Naive thymus-derived CD4-positive, alpha-beta T cell (primary cell): Measurements from ENCODE around the gene HECTD3. TPM values are rescaled to one million over a fixed set of nuclear protein-coding genes. Genes with fewer than 3 reads are reported as not detected.

Experiments used
- ATAC-seq: fragments of 150-1000 bp; cut with Tn5 transposase; 2 replicates; pipeline ENCODE4 v1.10.0; 2021; ENCODE audit warnings: mild to moderate bottlenecking, moderate library complexity
- CTCF ChIA-PET: fragments of 350-600 bp; sonication (Branson Sonifier 250); formaldehyde crosslinking; loops from one replicate; lab custom pipeline; 2021; ENCODE audit warnings: antibody characterized with exemption; lab: Charles Lee
- POLR2A ChIA-PET: fragments of 350-600 bp; sonication (Branson Sonifier 250); formaldehyde crosslinking; loops from one replicate; lab custom pipeline; 2021; ENCODE audit warnings: antibody characterized with exemption, inconsistent platforms; lab: Charles Lee
- DNase-seq, 9 donors: peaks; one replicate each; pipeline versions ENCODE4 v3.0.0 to v3.0.0-alpha.2; 2020 to 2022; ENCODE audit warnings: mixed read lengths in 1 of 9
- H3K27ac ChIP-seq: one replicate; pipeline ENCODE4 v1.7.0; 2013; ENCODE audit warnings: mild to moderate bottlenecking, low read depth, low read length, moderate library complexity
- H3K27me3 ChIP-seq, 2 donors: one replicate each; pipeline ENCODE4 v1.7.0; 2013; ENCODE audit warnings: low read length in 2 of 2, mild to moderate bottlenecking in 2 of 2, moderate library complexity in 2 of 2; ENCODE audit not compliant: control insufficient read depth in 2 of 2, insufficient read depth in 2 of 2
- H3K36me3 ChIP-seq, 3 experiments: 1 replicate in 2 of 3; 2 replicates in 1 of 3; pipeline ENCODE4 v1.7.0; 2013; ENCODE audit warnings: low read length in 3 of 3, mild to moderate bottlenecking in 3 of 3, moderate library complexity in 1 of 3; ENCODE audit not compliant: insufficient read depth in 3 of 3, control insufficient read depth in 2 of 3
- H3K4me1 ChIP-seq, 2 donors: one replicate each; pipeline ENCODE4 v1.7.0; 2013; ENCODE audit warnings: low read length in 2 of 2, mild to moderate bottlenecking in 2 of 2, moderate library complexity in 1 of 2; ENCODE audit not compliant: control insufficient read depth in 2 of 2, insufficient read depth in 2 of 2
- H3K4me3 ChIP-seq: 2 replicates; pipeline ENCODE4 v1.7.0; 2013; ENCODE audit warnings: mild to moderate bottlenecking, low read length
- H3K9me3 ChIP-seq, 3 experiments: 1 replicate in 2 of 3; 2 replicates in 1 of 3; pipeline ENCODE4 v1.7.0; 2013; ENCODE audit warnings: low read length in 3 of 3; ENCODE audit not compliant: control insufficient read depth in 2 of 3
- H3K27ac Mint-ChIP-seq, 9 donors: one replicate each; pipeline ENCODE4 v1.8.0; 2020 to 2022; ENCODE audit warnings: mixed read lengths in 9 of 9, mild to moderate bottlenecking in 8 of 9, moderate library complexity in 5 of 9, inconsistent platforms in 2 of 9
- H3K27me3 Mint-ChIP-seq, 5 donors: one replicate each; pipeline ENCODE4 v1.8.0; 2021 to 2022; ENCODE audit warnings: mixed read lengths in 5 of 5, mild to moderate bottlenecking in 1 of 5
- H3K36me3 Mint-ChIP-seq, 5 donors: one replicate each; pipeline ENCODE4 v1.8.0; 2020 to 2022; ENCODE audit warnings: mixed read lengths in 5 of 5, mild to moderate bottlenecking in 3 of 5, inconsistent platforms in 1 of 5
- H3K4me1 Mint-ChIP-seq, 7 donors: one replicate each; pipeline ENCODE4 v1.8.0; 2020 to 2022; ENCODE audit warnings: mixed read lengths in 7 of 7, mild to moderate bottlenecking in 3 of 7, inconsistent platforms in 1 of 7
- H3K4me3 Mint-ChIP-seq, 10 donors: one replicate each; pipeline ENCODE4 v1.8.0; 2020 to 2022; ENCODE audit warnings: mild to moderate bottlenecking in 10 of 10, mixed read lengths in 10 of 10, moderate library complexity in 6 of 10, inconsistent platforms in 2 of 10
- H3K9me3 Mint-ChIP-seq, 11 donors: one replicate each; pipeline ENCODE4 v1.8.0; 2020 to 2022; ENCODE audit warnings: mixed read lengths in 11 of 11, mild to moderate bottlenecking in 4 of 11, inconsistent platforms in 1 of 11, moderate library complexity in 1 of 11
- intact Hi-C, 2 donors: fragments of 100-400 bp; cut with micrococcal nuclease; formaldehyde crosslinking; loops; one replicate each; pipeline ENCODE4 v1.15.1; 2023
- polyA plus RNA-seq, 2 donors: library from polyadenylated mRNA; unstranded; fragments of 300-500 nt; fragmentation: Illumina TruSeq; gene quantifications; one replicate each; pipeline ENCODE4 v1.2.3, GENCODE V29; 2021
- total RNA-seq, 6 experiments: library from RNA in 5 of 6; stranded (reverse) in 5 of 6; gene quantifications; 1 replicate in 5 of 6; 2 replicates in 1 of 6; pipeline ENCODE4 v1.2.3 and lab custom pipeline; 2021 to 2026

HECTD3 gene
- total and polyA plus RNA-seq, 7 experiments from 2014 or later: 12.2 to 53.7 (median 39.5) TPM

DNA sequence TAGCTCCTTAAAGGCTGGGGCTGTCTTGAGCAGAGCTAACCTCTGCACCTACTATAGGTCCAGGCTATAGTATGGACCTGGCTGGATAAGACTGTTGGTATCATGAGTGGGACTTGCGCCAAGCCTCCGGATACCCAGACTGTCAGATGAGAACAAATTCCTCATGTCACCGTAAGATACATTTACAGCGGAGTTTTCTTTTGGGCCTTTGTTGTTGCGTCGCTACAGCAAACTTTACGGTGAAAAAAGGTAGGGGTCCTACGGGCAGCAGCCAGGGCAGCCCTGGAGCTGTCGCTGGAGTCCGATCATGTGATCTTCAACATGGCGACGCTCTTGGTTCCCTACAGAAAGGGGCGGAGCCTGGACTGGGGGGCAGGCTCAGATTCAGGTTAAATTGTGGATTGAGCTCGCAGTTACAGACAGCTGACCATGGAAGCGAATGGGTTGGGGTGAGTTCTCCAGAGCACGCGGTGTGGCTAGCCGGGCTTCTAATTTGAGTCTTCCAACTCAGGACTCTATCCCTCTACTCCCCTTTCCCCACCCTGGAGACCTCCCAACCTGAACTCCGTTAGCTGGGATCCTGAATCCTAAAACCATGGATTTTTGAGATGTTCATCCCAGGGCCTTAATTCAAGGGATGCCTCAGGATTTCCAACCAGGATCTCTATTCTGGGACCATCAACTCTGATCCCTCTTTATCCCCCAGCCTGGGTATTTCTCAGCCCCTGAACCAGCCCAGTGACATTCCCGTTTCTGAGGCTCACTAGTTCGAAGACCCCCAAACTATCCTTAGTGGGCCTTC, 914 bp upstream of the HECTD3 start, which contains the start of gene UROD:
UROD (plus strand) TSS at position 418 of the 802 bp plus-strand sequence; CDS start at position 430, 12 bp downstream.
- H3K4me1 Mint-ChIP-seq: peaks cover 29 to 64% (median 57%) of the 10 kb centered on the region in 7 donors
- peaks cover 28 to 30% of the 10 kb centered on the region in 2 donors for H3K4me1 ChIP-seq
- ChIA-PET CTCF (interaction anchor here (0.7 to 12.9 kb wide), 13 partner anchors 21 to 558 kb away, joined by 3 to 255 read pairs (median 5); partner anchors contain the start of genes EIF2B3, MUTYH, PLK3 and RNU5D-1), POLR2A (interaction anchor here (0.6 to 7.7 kb wide), 29 partner anchors 9 to 571 kb away, joined by 3 to 126 read pairs (median 9); partner anchors contain the start of genes AKR1A1, BEST4, BTBD19 and CCDC163)
- H3K27ac Mint-ChIP-seq: peak within 1 kb of the TSS; percentile 89 to 98 (median 94)
- H3K9me3 Mint-ChIP-seq: no peaks in the 10 kb centered on the region
- H3K4me3 Mint-ChIP-seq: peak within 1 kb of the TSS; percentile 90 to 100 (median 93)
- H3K4me3 ChIP-seq: peak within 1 kb of the TSS; percentile 65
- peak; percentile 93 for ATAC-seq
- no peaks in the 10 kb centered on the region for H3K27me3 Mint-ChIP-seq
- H3K36me3 ChIP-seq: peaks cover 9 to 34% (median 11%) of the 10 kb centered on the region in 3 experiments
- H3K27ac ChIP-seq: peak within 1 kb of the TSS; percentile 81
- intact Hi-C loops: loop anchor here (1.0 to 10.0 kb wide), 19 partner anchors 26 to 675 kb away; partner anchors contain the start of genes EIF2B3 (in 2 of the 2), MUTYH (in 2 of the 2), RNU5D-1 (in 2 of the 2) and RPS8 (in 2 of the 2)
- no peaks in the 10 kb centered on the region for H3K9me3 ChIP-seq
- H3K36me3 Mint-ChIP-seq: peaks cover 4 to 28% (median 13%) of the 10 kb centered on the region in 5 donors
- peak; percentile 61 to 94 (median 89) for DNase-seq
- no peaks in the 10 kb centered on the region for H3K27me3 ChIP-seq

DNA sequence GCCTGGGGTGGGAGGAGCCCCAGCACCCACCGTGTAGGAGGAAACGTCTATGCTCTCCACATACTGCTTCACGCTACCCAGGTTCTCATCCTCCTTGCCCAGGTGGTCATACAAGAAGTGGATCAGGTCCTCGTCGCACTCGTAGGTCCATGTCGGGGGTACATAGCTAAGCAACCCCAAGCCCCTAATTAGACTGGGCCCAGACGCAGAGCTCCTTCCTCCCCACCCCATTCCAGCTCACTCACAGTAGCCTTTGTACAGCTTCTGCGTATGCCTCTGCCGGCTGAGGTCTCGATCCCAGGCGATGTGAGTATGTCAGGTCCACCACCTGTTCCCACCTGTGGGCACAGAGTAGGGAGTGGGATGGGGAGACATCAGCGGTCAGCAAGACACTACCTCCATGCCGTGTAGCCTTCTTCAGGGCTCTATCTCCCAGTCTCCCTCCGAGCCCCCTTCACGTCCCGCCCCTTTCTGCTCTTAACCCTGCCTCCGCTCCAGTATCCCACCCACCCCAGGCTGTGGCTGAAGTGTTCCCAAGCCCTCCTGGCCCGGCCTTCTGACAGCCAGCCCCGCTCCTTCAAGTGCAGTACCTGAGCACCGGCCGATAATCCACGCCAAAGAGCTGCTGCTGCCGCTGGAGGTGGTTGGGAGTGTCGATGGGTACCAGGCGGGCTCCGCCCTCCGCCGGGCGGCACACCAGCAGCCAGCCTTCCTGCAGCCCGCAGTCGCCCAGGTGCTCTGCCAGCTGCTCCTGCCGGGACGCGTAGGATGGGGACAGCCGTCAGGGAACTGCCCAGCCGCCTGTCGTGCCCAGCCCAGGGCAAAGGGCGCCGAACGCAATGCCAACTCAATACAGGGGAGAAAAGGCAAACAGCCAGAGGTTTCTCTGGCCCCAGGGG, 919 bp downstream of the HECTD3 start:
- Histone ChIP-seq H3K9me3 (no peaks in the 10 kb centered on the region), H3K36me3 (peaks cover 11 to 49% (median 19%) of the 10 kb centered on the region in 3 experiments), H3K27ac (peak overlapping the region; percentile 81), H3K27me3 (no peaks in the 10 kb centered on the region), H3K4me1 (peaks cover 28 to 30% of the 10 kb centered on the region in 2 donors), H3K4me3 (peak overlapping the region; percentile 65)
- DNase-seq (peak in 7 of 9 donors; percentile 24 to 45 (median 28)), ATAC-seq (no peak)
- ChIA-PET POLR2A (interaction anchor here (0.5 to 7.7 kb wide), 30 partner anchors 8 to 541 kb away, joined by 3 to 126 read pairs (median 8); partner anchors contain the start of genes BEST4, BTBD19, CCDC163 and DYNLT4), CTCF (interaction anchor here (0.6 to 12.9 kb wide), 11 partner anchors 19 to 483 kb away, joined by 3 to 255 read pairs (median 4); partner anchors contain the start of genes EIF2B3, MUTYH, RPS8 and TESK2)
- Mint-ChIP-seq H3K27me3 (no peaks in the 10 kb centered on the region), H3K4me3 (peak overlapping the region; percentile 84 to 97 (median 90)), H3K36me3 (peaks cover 7 to 30% (median 18%) of the 10 kb centered on the region in 5 donors), H3K27ac (peak overlapping the region; percentile 42 to 84 (median 72)), H3K9me3 (no peaks in the 10 kb centered on the region), H3K4me1 (peaks cover 29 to 64% (median 57%) of the 10 kb centered on the region in 7 donors)
- intact Hi-C loops: loop anchor here (5.0 to 10.0 kb wide), 3 partner anchors 173 to 195 kb away; partner anchors contain the start of gene ZSWIM5 (in 1 of the 2)

DNA sequence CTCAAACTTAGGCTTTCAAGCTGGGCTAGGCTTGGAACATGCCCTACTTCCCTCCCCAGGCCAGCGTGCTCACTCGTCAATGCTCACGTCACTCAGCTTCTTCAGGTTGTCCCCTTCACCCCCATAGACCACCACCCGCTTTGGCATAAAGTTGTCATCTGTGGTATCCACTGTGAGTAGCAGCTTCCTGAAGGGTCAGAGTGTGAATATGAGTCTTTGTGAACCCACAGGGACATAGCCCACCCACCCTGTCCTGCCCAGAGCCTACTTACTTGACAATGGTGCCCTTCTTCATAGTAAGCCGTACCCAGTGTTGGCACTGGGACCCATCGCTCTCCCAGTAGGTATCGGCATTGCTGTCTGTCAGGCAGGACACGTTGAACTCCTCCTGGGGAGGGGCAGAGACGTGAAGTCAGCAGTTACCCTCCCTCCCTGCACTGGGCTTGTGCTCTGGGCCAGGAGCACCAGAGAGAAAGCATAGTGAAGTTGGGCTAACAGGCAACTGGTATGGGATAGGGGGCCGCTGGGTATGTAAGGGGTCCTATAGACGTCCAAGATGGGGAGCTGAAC, 1.7 kb downstream of the HECTD3 start:
- DNase-seq: peak in 1 of 9 donors; percentile 14
- Histone ChIP-seq H3K9me3 (no peaks in the 10 kb centered on the region), H3K4me1 (peaks cover 27 to 28% of the 10 kb centered on the region in 2 donors), H3K27me3 (no peaks in the 10 kb centered on the region), H3K4me3 (no peak overlapping the region), H3K27ac (peak overlapping the region; percentile 81), H3K36me3 (peaks cover 11 to 57% (median 27%) of the 10 kb centered on the region in 3 experiments)
- no peaks in the 10 kb centered on the region for H3K9me3 Mint-ChIP-seq
- peak overlapping the region; percentile 84 to 97 (median 90) for H3K4me3 Mint-ChIP-seq
- peak overlapping the region in 8 of 9 donors; percentile 42 to 84 (median 74) for H3K27ac Mint-ChIP-seq
- ATAC-seq: no peak
- intact Hi-C loops: no loop called here
- H3K36me3 Mint-ChIP-seq: peaks cover 14 to 35% (median 18%) of the 10 kb centered on the region in 5 donors
- H3K4me1 Mint-ChIP-seq: peaks cover 22 to 58% (median 49%) of the 10 kb centered on the region in 7 donors
- ChIA-PET CTCF (interaction anchor here (0.6 to 12.9 kb wide), 5 partner anchors 22 to 539 kb away, joined by 3 to 255 read pairs (median 15); partner anchors contain the start of genes EIF2B3 and TESK2), POLR2A (interaction anchor here (1.7 to 7.7 kb wide), 5 partner anchors 23 to 291 kb away, joined by 4 to 126 read pairs (median 25); partner anchors contain the start of genes BTBD19, DYNLT4, EIF2B3 and RPS8)
- no peaks in the 10 kb centered on the region for H3K27me3 Mint-ChIP-seq

DNA sequence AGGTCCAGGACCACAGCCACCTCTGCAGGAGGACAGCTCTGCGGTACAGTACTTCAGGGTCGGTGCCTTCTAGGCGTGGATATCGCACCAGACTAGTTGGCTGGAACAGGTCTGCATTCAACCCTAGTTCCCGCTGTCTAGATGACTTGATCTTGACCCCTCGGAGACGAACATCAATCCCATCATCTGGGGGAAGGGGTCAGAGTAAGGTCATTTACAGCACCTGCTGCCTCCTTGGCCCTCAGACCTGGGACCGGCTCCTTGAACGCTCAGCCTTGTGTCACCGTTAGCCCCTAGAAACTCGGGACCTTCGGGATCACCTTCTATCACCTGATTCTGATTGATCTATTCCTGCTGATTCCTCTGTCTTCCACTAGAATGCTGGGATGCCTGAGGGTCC, 2.6 kb downstream of the HECTD3 start:
- Mint-ChIP-seq H3K4me1 (peaks cover 20 to 49% (median 40%) of the 10 kb centered on the region in 7 donors), H3K9me3 (no peaks in the 10 kb centered on the region), H3K36me3 (peaks cover 14 to 38% (median 19%) of the 10 kb centered on the region in 5 donors), H3K27me3 (no peaks in the 10 kb centered on the region), H3K27ac (peak overlapping the region in 3 of 9 donors; percentile 45 to 71 (median 70)), H3K4me3 (peak overlapping the region in 4 of 10 donors; percentile 16 to 97 (median 68))
- peak overlapping the region; percentile 33 for H3K27ac ChIP-seq
- intact Hi-C loops: no loop called here
- no peak for ATAC-seq
- peaks cover 26 to 28% of the 10 kb centered on the region in 2 donors for H3K4me1 ChIP-seq
- DNase-seq: peak in 1 of 9 donors; percentile 17
- POLR2A ChIA-PET: interaction anchor here (1.7 kb wide), 1 partner anchor 331 kb away, joined by 7 read pairs; the partner anchor contains the start of genes MUTYH and TOE1
- CTCF ChIA-PET: interaction anchor here (1.4 kb wide), 1 partner anchor 295 kb away, joined by 3 read pairs; no protein-coding TSS in a partner anchor
- H3K27me3 ChIP-seq: no peaks in the 10 kb centered on the region
- H3K4me3 ChIP-seq: no peak overlapping the region
- no peaks in the 10 kb centered on the region for H3K9me3 ChIP-seq
- H3K36me3 ChIP-seq: peaks cover 12 to 61% (median 23%) of the 10 kb centered on the region in 3 experiments

DNA sequence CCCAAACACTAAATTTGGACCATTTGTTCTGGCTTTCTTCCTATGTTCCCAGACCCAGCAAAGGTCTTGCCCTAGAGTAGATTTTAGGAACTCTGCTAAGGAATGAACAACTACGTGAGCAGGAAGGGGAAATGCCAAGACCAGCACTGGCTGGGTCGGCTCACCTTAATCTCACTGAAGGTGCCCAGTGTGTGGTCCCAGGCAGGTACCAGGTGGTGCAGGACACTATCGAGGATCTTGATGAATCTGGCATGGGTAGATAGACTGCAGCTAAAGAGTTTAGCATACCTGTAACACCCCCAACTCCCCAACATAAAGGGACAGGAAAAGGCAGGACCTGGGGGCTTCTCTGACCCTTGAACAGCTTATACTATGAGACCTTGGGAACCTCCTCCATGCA, 3.0 kb downstream of the HECTD3 start:
- Mint-ChIP-seq H3K4me1 (peaks cover 20 to 45% (median 37%) of the 10 kb centered on the region in 7 donors), H3K4me3 (peak overlapping the region in 1 of 10 donors; percentile 43), H3K27me3 (no peaks in the 10 kb centered on the region), H3K36me3 (peaks cover 14 to 41% (median 21%) of the 10 kb centered on the region in 5 donors), H3K27ac (peak overlapping the region in 2 of 9 donors; percentile 26 to 56), H3K9me3 (no peaks in the 10 kb centered on the region)
- DNase-seq (peak in 1 of 9 donors; percentile 13), ATAC-seq (no peak)
- H3K4me1 ChIP-seq: peaks cover 22 to 26% of the 10 kb centered on the region in 2 donors
- no peaks in the 10 kb centered on the region for H3K9me3 ChIP-seq
- no peaks in the 10 kb centered on the region for H3K27me3 ChIP-seq
- ChIA-PET CTCF (interaction anchor here (1.4 kb wide), 1 partner anchor 296 kb away, joined by 3 read pairs; no protein-coding TSS in a partner anchor), POLR2A (interaction anchor here (1.7 kb wide), 1 partner anchor 332 kb away, joined by 7 read pairs; the partner anchor contains the start of genes MUTYH and TOE1)
- no peak overlapping the region for H3K27ac ChIP-seq
- no peak overlapping the region for H3K4me3 ChIP-seq
- intact Hi-C loops: no loop called here
- H3K36me3 ChIP-seq: peaks cover 16 to 64% (median 23%) of the 10 kb centered on the region in 3 experiments
